ENCODE results near the gene LDLRAD4. TPM values are rescaled to one million over a fixed set of nuclear protein-coding genes. Genes with fewer than 3 reads are reported as not detected.

LDLRAD4 gene
- polyA plus RNA-seq, 1 donor, result 9.3 TPM

DNA sequence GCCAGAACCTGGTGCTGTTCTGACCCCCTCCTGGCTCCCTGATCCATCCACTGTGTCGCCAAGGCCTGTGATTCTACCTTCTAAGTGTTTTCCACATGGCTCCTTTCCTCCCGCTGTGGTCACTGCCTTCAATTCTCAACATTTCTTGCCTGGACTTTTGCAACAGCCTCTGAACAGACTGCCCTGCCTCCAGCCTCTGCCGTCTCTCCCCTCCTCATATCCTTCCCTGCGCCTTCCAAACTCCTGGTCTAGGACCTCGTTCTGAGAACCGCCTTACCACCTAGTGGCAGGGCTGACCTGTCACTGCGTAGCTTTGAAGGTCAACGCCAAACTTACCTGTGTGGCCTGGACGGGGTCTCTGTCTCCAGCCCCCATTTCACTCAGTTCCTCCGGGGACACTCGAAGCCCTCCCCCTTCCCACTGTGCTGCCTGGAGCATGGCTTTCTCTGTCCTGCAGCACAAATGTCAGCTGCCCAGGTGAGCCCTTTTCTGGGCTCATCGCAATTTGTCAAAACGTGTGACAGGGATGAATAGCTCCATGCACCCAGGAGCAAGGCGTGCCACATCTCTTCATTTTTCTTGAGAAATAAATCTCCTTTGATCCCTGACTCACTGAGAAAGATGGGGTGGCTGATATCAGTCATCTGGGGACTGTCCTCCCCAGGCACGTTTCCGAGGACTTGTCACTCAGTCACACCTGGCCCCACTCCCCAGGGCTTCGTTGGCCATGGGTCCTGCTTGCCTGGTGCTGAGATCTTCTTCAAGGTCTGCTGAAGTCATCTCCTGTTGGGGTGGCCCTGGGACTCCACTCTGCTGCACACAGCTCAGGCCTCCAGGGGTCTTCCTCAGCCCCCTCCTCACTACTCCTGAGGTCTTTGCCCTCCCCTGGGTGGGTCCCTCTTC lies 46.7 kb downstream of the LDLRAD4 start:
- no peak for DNase-seq (ENCODE audit: low read depth)

DNA sequence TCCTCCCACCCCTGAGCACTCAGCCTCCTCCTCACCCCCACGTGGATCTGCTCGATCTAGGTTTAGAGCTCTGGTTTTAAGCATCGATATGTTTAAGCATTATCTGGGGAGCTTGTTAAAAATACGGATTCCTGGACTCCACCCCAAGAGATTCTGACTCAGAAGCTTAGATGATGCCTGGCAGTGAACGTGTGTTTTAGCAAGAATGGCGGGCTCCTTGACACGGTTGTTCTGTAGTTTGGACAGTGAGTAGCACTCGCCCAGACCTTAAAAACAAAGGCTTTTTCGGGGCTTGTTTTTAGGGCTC lies 47.3 kb downstream of the LDLRAD4 start:
- DNase-seq (ENCODE audit: low read depth), result no peak

DNA sequence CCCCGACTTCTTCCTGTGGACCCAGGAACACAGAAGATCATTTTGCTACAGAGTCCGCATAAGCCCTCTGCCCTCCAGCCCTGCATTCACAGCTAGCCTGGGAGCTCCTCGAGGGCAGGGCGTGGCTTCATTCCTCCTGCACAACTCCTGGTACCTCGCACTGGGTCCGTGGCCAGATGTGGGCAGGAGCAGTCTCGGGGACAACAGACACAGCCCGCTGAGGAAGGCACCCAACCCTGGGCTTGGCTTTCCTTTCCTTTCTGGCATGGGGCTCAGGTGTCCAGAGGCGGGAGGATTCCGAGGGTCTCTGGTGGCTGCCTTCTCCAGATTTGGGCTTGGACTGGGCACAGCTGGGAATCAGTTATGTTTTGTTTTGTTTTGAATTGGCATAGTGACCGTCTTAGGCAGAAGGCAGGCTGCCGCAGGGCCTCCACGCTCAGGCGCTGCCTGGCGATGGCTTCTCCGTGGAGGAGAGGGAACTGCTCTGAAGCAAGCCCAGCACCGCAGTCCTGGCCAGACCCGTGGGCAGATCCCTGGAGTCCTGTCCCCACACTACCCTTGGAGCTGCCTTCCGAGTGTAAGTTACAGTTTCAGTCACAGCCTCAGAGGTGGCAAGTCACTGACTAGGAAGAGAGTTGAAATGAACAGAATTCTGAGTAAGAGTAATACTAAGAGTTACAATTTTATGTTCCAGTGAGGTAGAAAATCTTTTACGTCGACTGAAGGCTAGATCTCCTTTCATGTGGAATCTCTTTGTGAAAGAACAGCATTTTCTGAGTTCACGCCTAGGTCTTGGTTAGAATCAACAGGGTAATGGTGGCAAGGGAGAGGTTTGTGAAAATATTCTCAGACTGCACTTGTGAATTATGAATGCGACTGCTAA lies 47.9 kb downstream of the LDLRAD4 start:
- no peak for DNase-seq (ENCODE audit: low read depth)

DNA sequence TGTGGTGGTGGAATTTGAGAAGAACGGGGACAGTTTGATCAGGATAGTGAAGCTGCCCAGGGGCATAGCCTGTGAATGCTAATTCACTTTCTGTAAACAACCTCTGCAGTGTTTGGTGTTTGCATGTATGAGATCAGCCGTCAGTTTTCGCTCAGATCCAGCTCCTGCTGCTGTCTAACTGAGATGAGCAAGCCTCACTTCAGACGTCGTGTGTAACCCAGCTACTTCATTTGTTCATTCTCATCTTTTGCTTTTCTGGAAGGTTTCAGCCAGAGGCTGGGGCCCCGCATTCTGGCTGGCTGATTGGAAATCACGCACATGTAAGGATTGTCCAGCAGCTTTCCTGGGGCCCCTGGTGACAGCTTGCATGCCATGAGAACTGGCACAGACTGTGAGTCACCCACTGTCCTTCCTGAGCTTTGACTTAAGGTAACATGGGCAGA lies 48.9 kb downstream of the LDLRAD4 start:
- DNase-seq (ENCODE audit: low read depth), result no peak

DNA sequence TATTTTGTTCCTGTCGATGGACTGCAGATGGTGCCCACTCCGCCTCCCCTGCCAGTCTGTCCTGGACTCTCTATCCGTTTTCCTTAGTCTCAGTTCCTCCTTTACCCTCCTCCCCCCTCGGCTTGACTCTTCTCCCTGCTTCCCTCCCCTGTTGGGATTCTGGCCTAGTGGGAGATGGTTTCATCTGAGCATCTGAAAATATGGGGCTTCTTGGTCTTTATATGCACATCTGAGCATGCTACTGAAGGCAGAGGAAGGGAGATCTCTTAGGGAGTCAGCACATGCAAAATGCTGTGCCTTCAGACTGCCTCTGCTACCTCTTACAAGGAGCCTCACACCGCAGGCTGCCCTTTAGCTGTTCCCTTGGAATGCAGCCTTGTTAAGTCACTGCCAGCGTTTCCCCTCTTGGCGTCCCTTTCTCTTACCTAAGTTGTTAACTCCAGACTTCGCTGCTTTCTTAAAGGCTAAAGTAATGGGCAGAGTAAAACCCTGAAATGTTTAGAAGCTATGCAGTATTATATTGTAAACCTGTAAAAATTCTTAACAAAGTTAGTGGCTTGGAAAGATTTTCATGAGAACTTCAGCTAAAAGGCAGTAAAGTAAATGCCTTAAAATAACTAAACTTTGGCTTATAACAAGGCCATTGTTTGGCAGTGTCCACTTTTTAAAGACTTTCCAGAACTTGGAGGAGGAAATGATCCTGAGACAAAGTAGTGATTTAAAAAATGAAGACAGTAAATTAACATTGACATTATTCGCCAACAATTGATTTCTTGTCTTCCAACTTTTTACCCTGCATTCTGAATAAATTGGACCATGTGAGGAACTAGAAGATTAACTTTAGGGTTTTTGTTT lies 49.8 kb downstream of the LDLRAD4 start:
- no peak for DNase-seq (ENCODE audit: low read depth)

DNA sequence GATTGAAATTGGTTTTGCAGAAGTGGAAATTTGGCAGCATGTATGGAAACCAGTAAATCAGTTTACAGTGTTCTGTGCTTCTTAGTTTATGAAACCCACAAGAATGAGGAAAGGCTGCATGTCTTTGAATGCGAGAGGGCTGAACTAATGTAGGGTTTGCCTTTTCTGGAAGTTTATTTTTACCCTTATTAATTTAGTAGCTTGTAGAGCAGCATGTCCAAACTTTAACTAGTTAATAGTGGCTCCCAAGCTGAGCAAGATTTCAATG lies 50.4 kb downstream of the LDLRAD4 start:
- peak; percentile 87 for DNase-seq (ENCODE audit: low read depth)

DNA sequence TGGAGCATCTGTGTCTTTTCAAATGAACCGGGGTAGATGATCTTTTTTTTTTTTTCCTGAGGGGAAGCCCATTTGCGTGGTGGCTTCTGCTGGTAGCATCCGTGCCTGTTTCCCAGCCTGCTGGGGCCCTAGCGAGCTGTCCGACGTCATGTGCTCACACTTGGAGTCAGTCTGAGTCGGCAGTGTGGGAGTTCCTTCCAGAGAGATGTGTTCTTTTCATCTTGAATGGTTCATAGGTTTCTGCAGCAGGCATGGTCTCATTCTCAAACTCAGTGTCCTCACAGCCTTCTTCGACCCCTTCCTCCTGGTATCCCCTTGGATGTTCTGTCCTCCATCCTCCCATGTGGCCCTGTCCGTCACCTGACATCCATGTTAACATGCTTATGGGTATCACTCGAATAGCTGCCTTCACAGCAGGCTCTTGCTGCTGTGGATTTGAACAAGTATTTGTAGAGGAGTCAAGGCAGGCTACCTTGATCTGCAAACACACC lies 51.0 kb downstream of the LDLRAD4 start:
- DNase-seq (ENCODE audit: low read depth), result no peak

DNA sequence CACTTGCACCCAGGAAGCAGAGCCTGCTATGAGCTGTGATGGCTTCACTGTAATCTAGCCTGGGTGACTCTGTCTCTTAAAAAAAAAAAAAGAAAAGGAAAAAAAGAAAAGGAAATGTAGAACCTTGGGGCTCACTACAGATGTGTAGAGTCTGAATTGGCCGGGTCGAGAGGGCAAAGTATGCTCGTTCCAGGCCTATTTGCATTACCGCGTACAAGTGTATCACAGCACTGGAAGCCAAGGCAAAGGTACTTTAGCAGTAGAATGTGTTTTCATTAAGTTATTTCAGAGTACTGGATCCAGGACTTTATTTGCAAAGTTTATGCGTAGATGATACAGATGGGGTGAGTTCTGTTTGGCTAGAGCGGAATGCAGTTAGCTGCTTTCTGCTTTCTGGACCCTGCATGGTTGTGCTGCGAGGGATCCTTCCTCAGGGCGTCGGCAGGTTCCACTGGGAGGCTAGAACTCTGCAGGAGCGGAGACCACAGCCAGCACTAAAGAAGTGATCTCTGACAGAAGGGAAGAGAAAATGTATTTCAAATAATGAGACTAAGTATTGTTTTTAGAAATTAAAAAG lies 51.8 kb downstream of the LDLRAD4 start:
- no peak for DNase-seq (ENCODE audit: low read depth)

DNA sequence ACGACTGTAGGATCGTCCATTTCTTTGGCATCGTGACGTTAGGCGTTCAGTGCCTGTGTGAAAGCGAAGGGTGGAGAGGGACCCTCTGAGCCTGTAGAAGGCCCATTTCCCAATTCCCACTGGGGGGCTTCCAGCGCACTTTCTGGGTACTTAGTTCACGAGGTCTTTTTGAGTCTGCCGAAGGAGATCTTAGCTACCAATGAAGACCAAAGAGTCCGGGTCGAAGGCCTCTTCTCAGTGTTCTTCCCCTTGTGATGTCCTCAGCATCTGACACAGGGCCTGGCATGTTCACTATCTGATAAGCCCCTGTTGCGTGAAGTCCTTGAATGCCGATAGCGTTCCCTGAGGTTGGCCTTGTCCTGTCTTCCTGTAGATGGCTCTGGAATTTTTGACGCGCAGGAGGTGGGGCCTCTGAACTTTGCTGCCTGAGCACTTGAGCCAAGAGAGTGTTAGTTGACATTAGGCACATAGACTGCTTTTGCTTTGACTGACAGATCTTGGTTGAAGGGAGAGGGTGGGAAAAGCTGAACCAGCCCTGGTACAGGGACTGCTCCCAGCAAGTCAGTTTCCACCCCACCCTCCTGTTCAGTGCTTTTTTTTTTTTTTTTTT lies 52.8 kb downstream of the LDLRAD4 start:
- no peak for DNase-seq (ENCODE audit: low read depth)

DNA sequence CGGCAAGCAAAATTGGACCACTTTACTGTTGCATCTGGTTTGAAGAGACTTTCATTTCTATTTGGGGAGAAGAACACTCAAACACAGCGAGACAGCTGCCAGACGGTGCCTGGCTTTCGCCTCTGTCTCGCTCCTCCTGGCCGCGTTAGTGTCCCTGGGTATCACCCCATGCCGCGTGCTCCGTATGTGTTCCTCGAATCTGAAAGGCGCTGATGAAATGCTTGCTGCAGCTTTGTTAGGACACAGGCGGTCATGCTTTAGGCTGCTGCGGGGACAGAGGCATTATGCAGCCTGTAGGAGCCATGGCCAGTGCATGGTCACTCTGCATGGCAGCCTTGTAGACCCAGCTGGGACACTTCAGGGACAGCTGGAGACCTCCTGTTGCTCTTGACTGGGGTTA lies 53.9 kb downstream of the LDLRAD4 start:
- DNase-seq (ENCODE audit: low read depth), result no peak

DNA sequence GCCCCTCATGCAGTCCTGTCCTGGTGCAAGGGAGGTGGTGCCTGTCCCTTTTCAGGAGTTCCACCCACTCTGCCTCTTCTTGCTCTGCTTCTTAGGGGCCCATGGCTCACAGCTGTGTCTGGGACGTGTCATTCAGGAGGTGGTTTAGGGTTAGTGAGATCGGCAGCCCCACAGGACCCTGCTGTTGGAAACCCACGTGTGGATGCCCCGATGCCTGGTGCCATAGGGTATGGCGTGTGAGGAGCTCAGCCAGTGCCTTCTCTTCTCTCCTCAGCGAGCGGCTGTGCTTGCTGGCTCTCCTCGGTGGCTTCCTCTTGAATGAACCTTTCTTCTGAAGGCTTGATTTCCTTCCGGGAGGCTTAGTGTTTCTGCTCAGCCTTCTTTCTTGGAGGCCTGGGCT lies 55.2 kb downstream of the LDLRAD4 start:
- no peak for DNase-seq (ENCODE audit: low read depth)

DNA sequence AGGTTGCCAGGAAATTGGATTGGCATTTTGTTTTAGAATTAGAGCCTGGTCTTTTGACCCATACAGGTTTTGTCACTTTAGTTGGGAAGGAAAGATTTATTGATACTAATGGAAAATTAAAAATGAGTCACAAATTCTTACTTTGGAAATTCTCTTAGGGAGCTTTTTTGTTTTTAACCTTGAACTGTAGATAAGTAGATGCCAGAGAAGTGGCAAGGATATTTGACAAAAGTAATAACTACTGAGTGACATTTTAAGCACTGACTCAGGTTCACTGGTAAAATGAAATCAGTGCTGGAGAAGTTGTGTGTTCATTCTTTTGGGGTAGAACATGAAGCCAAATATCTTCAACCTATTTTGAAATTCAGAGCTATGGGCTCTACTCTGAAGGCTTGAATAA lies 56.5 kb downstream of the LDLRAD4 start:
- no peak for DNase-seq (ENCODE audit: low read depth)

DNA sequence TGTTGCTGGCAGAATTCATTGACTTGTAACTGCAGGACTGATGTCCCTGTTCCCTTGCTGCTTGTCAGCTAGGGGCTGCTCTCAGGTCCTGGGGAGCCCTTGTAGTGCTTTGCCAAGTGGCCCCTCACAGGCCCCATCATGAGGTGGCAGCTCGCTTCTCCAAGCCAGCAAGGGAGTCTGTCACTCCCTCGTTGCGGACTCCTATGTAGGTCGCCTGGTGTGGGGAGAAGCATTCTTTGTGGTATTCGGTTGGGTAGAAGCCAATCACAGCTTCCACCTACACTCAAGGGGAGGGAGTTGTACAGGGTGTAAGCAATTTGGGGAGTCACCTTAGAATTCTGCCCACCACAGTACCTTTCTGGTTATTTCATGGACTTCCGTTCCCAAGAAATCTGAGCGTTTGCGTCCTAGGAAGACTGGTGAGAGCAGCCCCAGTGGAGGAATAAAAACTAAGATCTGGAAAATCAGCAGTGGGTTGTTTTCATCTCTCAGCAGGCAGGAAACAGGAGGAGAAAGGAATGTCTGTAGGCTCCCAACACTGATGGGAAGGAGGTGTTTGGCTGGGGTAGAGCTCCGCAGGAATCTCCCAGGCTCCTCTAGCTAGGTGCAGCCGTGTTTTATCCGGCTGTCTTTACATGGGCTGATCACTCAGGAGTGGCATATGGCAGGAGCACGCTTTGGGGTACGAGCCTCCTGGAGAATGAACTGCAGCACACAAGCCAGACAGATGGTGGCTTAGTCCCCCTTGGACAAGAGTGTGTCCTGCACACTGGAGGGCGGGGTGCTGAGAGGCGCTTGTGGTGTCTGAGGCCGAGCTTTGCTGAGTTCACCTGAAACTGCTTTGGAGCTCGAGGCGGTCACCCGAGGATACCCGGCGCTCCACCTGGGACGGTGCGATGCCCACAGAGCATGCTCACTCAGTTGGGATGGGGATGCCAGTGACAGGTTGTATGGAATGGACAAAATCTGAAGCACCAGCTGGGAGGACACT lies 58.3 kb downstream of the LDLRAD4 start:
- DNase-seq (ENCODE audit: low read depth), result no peak

DNA sequence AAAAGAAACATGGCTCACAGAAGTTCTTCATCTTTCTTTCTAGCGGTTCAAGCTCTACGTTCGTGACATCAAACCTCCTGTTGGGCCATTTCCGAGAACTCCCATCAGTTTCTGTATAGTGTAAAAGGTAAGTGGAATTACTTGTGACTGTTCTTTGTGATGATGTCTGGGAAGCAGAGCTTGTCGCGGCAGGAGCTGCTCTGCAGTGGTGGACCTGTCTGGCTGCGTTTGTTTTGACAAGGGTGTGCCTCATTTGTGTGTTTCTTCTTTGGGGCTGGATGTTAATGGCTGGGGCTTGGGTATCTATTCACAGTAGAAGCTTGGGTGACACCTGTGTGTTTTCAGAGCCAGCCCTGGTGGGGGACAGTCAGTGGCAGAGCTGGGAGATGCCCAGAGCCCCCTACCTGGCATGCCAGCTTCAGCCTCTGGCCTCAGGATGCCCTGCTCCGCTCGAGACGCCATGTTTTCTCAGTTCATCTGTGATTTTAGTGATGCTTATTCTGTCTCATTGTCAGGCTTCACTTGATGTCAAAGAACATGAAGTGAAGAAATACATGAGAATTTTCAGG lies 59.6 kb downstream of the LDLRAD4 start:
- no peak for DNase-seq (ENCODE audit: low read depth)

DNA sequence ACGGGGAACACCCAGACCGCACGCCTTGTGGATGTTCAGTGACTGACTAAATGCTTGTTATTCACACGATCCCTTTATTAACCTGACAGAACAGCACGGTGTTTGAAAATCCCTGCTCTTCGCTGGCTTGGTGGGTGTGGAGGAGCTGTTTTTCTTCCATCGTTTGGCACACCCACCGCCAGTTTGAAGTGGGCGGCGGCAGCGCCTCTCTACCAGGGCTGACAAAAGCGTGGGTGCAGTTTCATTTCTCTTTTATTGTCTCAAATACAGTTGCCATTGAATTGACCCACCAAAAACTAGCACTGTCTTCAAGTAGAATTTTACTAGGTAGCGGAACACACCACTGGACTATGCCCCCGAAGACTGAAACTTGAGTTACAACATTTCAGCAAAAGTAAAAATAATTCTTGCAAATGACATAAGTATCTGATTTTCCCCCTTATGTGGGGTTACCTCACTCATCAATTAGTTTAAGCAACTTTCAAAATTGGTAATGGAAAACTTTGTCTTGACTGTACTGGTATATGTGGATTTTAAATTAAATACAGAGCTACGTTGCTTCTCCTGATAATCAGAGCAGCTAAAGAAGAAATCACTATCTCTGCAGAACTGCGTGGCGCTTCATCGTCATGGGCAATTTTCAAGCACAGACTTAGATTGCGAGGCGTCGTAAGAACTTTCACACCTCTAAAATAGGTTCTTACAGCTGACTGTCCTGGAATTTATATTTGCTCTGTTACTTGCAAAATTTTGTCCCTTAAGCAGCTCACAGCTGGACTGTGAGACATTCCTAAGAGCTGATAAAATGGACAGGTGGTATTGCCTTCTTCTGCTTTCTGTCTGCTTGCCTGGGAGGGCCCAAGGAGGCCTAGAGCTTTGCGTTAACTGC lies 60.9 kb downstream of the LDLRAD4 start:
- DNase-seq (ENCODE audit: low read depth), result no peak

DNA sequence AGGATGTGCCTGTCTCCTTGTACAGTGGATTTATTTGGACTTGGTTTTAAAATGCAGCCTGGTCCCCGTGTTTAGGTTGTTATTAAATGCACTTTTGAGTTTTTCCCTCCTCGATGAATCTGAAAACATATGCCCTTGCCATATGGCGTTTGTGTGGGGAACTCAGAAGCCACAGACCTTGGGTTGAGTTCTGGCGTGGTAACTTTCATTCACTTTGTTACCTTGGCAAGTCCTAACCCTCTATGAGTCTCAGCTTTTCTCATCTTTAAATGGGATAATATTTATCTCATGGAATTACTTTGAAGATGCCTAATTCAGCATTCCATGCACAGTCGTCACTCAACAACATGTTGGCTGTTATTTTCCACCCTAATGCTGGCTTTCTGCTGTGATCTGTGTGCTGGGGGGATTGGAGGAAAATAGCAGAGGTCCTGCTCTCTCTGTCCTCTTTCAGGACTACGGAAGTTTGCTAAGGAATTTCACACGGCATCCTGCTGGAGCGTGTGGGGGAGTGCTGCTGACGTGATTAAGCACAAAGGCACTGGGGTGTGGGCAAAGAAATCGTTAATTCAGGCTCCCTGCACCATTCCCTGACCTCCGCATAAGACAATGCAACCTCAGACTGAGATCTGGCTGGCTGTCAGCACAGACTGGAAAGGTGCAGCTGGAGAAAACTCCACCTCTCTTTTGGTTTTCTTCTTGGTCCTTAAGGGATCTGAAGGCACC lies 61.7 kb downstream of the LDLRAD4 start:
- no peak for DNase-seq (ENCODE audit: low read depth)

DNA sequence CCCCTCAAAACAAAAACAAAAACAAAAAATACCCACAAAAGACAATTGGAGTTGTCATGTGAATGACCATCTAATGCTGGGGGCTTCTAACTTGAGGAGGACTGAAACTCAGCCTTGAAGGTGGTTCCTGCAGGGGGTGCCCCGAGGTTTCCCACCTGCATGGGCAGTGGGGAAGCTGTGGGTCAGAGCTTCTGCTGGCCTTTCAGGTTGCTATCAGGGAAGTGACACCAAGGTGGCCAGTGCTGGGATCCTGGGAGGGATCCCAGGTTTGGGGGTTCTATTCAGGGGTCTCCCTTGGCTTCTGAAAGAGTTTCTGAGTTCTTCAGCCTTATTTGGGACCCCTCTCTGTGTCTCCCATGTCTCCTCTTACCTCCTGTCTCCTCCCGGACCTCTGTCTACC lies 62.8 kb downstream of the LDLRAD4 start:
- no peak for DNase-seq (ENCODE audit: low read depth)

DNA sequence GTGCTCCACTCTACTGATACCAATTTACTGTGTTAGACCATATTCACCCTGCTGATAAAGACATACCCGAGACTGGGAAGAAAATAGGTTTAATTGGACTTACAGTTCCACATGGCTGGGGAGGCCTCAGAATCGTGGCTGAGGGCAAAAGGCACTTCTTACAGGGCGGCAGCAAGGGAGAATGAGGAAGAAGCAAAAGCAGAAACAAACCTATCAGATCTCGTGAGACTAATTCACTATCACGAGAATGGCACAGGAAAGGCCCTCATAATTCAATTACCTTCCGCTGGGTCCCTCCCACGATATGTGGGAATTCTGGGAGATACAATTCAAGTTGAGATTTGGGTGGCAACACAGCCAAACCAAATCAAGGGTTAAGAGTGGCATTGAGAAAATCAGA lies 65.2 kb downstream of the LDLRAD4 start:
- no peak for DNase-seq (ENCODE audit: low read depth)

Data from forelimb muscle (tissue), 1 donor.